T-helper 17 cell (primary cell): ENCODE results near the gene SIRPA. TPM values are rescaled to one million over a fixed set of nuclear protein-coding genes. Genes with fewer than 3 reads are reported as not detected.

Experiments used
- ATAC-seq: fragments of 150-1000 bp; cut with Tn5 transposase; 2 replicates; pipeline ENCODE4 v1.10.0; 2021; ENCODE audit warnings: mild to moderate bottlenecking, moderate library complexity
- DNase-seq, 3 donors: peaks; one replicate each; pipeline versions ENCODE4 v3.0.0 to v3.0.0-alpha.2; 2020 to 2021
- H3K9me3 ChIP-seq: one replicate; pipeline ENCODE4 v1.7.0; 2013; ENCODE audit warnings: low read length, mild to moderate bottlenecking; ENCODE audit not compliant: control insufficient read depth, poor library complexity, severe bottlenecking
- H3K27ac Mint-ChIP-seq: one replicate; pipeline ENCODE4 v1.8.0; 2022; ENCODE audit warnings: mild to moderate bottlenecking, moderate library complexity, mixed read lengths
- H3K27me3 Mint-ChIP-seq: one replicate; pipeline ENCODE4 v1.8.0; 2022; ENCODE audit warnings: mixed read lengths
- H3K36me3 Mint-ChIP-seq: one replicate; pipeline ENCODE4 v1.8.0; 2022; ENCODE audit warnings: low read depth, mixed read lengths
- H3K4me1 Mint-ChIP-seq: one replicate; pipeline ENCODE4 v1.8.0; 2022; ENCODE audit warnings: mild to moderate bottlenecking, mixed read lengths
- H3K4me3 Mint-ChIP-seq: one replicate; pipeline ENCODE4 v1.8.0; 2022; ENCODE audit warnings: mild to moderate bottlenecking, moderate library complexity, mixed read lengths
- total RNA-seq, 4 donors: library from RNA in 2 of 4; stranded (reverse) in 2 of 4; gene quantifications; one replicate each; pipeline ENCODE4 v1.2.3 and lab custom pipeline; 2022 to 2026

Gene SIRPA
- total RNA-seq, 2 donors from 2014 or later, result 0.86 to 2.6 TPM

DNA sequence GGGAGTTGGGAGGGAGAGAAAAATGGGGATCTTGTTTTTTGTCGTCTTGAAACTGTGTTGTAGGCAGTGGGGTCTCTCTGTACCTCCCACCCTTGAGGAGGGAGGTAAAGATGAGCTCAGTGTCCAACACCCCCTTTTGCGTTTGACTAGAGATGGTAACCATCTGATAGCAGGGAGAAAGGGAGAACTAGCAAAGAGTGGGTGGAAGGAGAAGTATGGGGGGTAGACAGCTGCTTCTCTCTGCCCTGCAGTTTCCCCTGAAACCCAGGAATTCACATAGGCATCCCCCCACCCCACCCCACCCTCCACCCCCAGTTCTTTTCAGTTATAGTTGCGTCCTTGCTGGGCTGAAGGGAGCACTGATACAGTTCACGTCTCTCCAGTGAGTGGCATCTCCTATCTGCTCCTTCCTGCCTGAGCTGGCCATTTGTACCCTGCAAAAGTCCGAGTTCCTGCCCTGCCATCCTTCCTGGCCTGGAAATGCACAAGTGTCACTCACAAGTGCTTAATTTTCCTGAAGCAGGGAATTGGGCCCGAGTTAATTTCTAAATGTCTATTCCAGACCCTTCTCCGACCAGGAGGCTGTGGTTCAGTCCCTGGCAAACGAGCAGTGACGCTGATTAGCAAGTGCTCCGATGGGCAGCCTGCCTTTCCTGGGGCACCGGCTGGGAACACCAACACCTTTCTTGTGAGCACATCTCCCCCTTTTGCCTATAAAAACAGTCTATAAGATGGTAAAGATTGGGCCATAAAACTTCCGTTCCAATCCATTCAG lies 1.5 kb downstream of the SIRPA start:
- DNase-seq (no peak), ATAC-seq (no peak)
- H3K9me3 ChIP-seq, result no peaks in the 10 kb centered on the region
- Mint-ChIP-seq H3K4me3 (no peak overlapping the region), H3K27ac (no peak overlapping the region), H3K27me3 (peaks cover 72% of the 10 kb centered on the region), H3K36me3 (peaks cover 5% of the 10 kb centered on the region), H3K4me1 (peaks cover 7% of the 10 kb centered on the region)

DNA sequence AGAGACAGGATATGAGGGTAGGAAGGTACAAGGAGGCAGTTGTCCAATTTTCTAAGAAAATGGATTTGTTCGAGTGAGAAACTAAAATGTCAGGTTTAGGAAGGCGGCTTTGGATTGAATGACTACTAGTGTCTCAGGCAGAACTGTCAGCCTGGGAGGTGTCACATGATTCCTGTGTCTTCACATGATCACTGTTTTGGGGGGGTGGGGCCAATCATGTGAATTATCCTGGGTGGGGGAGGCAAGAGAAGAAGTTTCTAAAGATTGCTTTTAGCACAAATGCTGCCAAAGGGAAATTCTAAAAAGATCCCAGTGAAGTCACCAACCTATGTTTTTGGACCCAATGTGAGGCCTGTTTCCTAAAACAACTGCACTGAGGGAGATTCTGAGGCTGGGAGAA lies 2.3 kb downstream of the SIRPA start:
- H3K4me1 Mint-ChIP-seq, result peaks cover 7% of the 10 kb centered on the region

DNA sequence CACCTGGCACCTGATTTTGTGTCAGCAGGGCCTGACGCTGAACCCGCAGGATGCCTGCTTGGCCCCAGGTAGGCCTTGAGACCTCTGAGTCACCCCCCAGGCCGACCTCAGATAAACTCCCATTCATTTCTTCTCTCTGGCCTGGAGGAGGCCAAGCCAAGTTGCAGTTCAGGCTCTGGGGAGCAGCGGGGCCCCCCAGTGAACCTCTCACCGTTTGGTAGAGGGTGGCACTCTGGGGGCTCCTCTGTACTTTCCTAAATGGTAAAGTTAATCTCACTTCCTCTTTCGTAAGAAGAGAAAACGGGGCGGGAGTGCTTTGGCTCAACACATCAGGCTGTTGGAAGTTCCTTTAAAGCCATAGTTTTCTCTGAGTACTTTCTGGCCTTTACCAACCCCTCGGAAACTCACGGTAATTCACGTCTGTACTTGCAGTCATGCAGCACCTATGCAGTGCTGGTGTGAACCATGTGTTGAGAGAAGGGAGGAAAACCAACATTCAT lies 2.8 kb downstream of the SIRPA start:
- H3K9me3 ChIP-seq, result no peaks in the 10 kb centered on the region
- H3K4me1 Mint-ChIP-seq, result peaks cover 7% of the 10 kb centered on the region
- DNase-seq (no peak), ATAC-seq (peak; percentile 52)
- peaks cover 4% of the 10 kb centered on the region for H3K36me3 Mint-ChIP-seq
- H3K4me3 Mint-ChIP-seq, result no peak overlapping the region
- H3K27me3 Mint-ChIP-seq, result peaks cover 71% of the 10 kb centered on the region
- H3K27ac Mint-ChIP-seq, result no peak overlapping the region

More for the DNA sequence above, 2.3 kb downstream of the SIRPA start:
- DNase-seq (no peak), ATAC-seq (no peak)
- H3K36me3 Mint-ChIP-seq, result peaks cover 7% of the 10 kb centered on the region
- H3K27me3 Mint-ChIP-seq, result peaks cover 72% of the 10 kb centered on the region
- no peak overlapping the region for H3K27ac Mint-ChIP-seq
- H3K9me3 ChIP-seq, result no peaks in the 10 kb centered on the region
- no peak overlapping the region for H3K4me3 Mint-ChIP-seq

DNA sequence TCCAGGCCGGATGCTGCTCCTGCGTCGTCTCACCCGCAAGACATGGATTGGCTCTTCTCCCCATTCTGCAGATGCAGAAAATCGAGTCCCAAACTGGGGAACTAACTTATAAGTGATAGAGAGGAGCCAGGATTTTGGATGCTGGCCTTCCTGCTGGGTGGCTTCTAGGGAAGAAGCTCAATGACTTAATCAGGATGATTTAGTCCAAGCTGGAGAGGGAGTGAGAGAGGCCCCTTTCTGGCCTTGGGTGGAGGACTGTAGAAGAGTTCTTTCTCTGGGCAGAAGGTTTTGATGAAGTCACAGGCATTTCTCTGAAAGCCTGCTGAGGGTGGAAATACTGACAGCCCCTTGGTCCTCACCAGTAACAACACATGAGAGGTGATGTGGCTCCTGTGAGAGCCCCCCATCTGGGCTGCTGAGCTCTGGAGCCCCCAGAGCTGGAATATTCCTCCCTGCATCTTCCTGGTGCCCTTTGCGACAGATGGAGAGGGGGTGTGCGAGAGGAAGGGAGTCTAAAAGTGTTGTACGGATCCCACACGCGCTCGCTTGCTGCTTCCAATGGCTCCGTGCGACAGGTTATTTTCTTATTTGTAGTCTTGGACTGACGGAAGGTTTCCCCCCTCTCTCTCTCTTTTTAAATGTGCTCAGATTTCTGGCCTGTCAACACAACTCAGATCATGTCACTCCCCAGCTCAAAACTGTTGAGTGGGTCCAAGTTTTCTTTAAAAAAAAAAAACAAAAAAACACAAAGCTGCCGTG lies 3.5 kb downstream of the SIRPA start:
- H3K9me3 ChIP-seq, result no peaks in the 10 kb centered on the region
- ATAC-seq (no peak), DNase-seq (no peak)
- peak overlapping the region; percentile 34 for H3K27ac Mint-ChIP-seq
- H3K4me1 Mint-ChIP-seq, result peaks cover 7% of the 10 kb centered on the region
- H3K4me3 Mint-ChIP-seq, result no peak overlapping the region
- peaks cover 71% of the 10 kb centered on the region for H3K27me3 Mint-ChIP-seq
- H3K36me3 Mint-ChIP-seq, result peaks cover 4% of the 10 kb centered on the region

DNA sequence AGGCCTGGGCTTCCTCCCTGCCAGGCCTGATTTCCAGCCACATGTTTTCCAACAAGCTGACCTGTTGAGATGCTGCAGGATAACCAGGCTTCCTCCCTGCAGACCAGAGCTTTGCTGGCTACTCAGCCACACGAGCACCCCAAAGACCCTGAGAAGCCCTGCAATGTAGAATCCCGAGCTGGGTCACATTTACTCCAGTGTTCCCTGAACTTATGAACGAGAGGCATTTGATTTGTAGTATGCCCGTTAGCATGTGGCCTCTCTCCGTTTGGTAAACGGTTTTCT lies 4.0 kb downstream of the SIRPA start:
- Mint-ChIP-seq H3K27me3 (peaks cover 72% of the 10 kb centered on the region), H3K4me3 (no peak overlapping the region), H3K4me1 (peaks cover 5% of the 10 kb centered on the region), H3K27ac (peak overlapping the region; percentile 34), H3K36me3 (peaks cover 4% of the 10 kb centered on the region)
- H3K9me3 ChIP-seq, result no peaks in the 10 kb centered on the region
- DNase-seq (no peak), ATAC-seq (no peak)

DNA sequence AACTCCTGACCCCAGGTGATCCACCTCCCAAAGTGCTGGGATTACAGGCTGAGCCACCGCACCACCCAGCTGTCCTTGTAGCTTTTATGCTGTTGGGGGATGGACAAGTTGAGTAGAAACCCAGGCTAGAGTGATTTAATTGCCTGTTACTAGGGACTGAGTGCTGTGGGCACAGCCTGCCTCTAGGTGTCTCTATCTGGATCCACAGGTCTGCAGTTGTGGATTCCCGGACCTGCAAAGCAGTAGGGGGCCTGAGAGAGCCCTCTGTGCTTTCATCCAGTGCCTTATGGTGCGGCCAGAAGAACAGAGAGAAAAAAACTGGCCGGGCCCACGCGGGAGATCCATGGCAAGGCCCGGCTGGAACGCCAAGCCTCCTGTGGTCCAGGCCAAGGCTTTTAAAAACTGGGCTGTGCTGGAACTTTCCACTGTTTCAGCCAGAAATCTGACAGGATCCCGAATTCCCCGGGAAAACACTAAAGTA lies 5.2 kb downstream of the SIRPA start:
- no peak overlapping the region for H3K4me3 Mint-ChIP-seq
- peaks cover 2% of the 10 kb centered on the region for H3K4me1 Mint-ChIP-seq
- H3K27ac Mint-ChIP-seq, result no peak overlapping the region
- peaks cover 4% of the 10 kb centered on the region for H3K36me3 Mint-ChIP-seq
- DNase-seq (no peak), ATAC-seq (no peak)
- H3K9me3 ChIP-seq, result no peaks in the 10 kb centered on the region
- peaks cover 78% of the 10 kb centered on the region for H3K27me3 Mint-ChIP-seq

DNA sequence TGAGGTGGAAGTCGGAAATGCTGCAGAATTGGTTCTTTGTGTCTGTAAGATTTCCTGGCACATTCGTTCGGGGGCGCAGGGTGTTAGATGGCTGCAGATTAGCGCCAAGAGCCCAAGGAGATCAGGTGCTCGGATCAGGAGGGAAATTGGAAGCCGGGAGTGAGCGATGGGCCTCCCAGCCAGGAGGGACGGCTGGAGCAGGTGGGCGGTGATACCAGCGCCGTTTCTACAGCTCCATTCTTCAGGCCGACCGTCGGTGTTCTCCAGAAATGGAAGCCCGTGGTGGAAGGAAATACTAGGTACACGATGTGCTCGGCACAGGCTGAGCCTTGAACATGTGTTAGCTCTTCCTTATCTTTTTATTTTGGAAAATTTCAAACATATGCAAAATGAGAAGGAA lies 6.5 kb downstream of the SIRPA start:
- no peaks in the 10 kb centered on the region for H3K9me3 ChIP-seq
- no peak overlapping the region for H3K4me3 Mint-ChIP-seq
- ATAC-seq (no peak), DNase-seq (no peak)
- no peak overlapping the region for H3K27ac Mint-ChIP-seq
- H3K36me3 Mint-ChIP-seq, result peaks cover 4% of the 10 kb centered on the region
- peaks cover 8% of the 10 kb centered on the region for H3K4me1 Mint-ChIP-seq
- peaks cover 76% of the 10 kb centered on the region for H3K27me3 Mint-ChIP-seq

DNA sequence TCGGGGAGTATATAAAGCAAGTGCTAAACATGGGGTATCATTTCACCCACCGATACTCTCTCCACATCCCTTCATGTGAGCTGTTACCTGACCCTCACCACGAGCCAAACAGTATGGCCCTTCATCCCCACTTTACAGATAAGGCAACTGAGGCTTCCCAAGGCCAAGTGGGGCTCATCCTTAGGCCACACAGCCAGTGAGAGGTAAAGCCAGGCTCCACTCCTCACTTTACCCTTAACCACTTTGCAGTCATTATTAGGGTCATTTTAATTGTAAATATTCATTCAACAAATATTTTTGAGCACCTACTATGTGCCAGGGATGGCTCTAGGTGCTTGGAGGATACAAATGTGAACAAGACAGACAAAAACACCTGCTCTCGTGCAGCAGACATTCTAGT lies 7.0 kb downstream of the SIRPA start:
- Mint-ChIP-seq H3K4me3 (no peak overlapping the region), H3K36me3 (peaks cover 4% of the 10 kb centered on the region), H3K4me1 (peaks cover 8% of the 10 kb centered on the region), H3K27ac (no peak overlapping the region), H3K27me3 (peaks cover 72% of the 10 kb centered on the region)
- no peaks in the 10 kb centered on the region for H3K9me3 ChIP-seq
- DNase-seq (no peak), ATAC-seq (no peak)

DNA sequence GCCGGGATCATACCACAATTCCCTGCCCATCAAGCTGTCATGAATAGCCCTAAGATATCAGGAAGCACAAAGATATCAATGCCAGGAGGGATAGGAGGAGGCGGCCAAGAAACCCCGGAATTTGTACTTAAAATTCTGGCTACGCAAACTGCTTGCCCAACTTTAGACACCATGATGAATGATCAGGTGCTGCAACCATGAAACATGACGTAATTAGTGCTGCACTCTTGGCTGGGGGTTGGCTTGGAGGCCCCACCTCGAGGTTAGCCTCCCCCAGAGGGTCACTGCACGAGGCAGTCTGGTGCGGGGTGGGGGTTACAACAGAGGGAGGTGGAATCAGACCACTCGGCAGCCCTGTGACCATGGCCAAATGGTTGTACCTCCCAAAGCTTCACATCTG lies 8.9 kb downstream of the SIRPA start:
- DNase-seq, result no peak
- H3K4me1 Mint-ChIP-seq, result peaks cover 16% of the 10 kb centered on the region
- H3K27ac Mint-ChIP-seq, result no peak overlapping the region
- H3K4me3 Mint-ChIP-seq, result no peak overlapping the region
- peaks cover 68% of the 10 kb centered on the region for H3K27me3 Mint-ChIP-seq
- ATAC-seq, result no peak
- H3K9me3 ChIP-seq, result no peaks in the 10 kb centered on the region
- peaks cover 6% of the 10 kb centered on the region for H3K36me3 Mint-ChIP-seq

DNA sequence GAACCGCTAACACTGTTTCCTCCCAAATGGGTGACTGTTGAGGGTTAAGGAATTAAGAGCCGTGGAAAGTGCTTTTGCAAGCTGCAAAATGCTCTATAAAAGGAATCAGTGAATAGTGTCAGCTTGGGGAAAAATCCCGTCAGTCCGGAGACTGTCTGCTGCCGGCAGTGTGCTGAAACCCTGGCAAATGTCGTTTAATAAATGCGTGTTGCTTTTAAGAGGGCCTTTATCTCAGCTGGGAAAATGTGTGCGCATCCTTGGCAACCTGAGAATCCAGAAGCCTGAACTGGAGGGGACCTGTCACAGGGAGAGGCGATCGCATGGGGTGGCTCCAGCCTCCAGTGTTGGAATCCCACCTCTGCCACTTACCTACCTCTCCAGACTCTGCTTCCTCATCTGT lies 9.8 kb downstream of the SIRPA start:
- H3K9me3 ChIP-seq, result no peaks in the 10 kb centered on the region
- no peak overlapping the region for H3K27ac Mint-ChIP-seq
- DNase-seq (no peak), ATAC-seq (no peak)
- peaks cover 61% of the 10 kb centered on the region for H3K27me3 Mint-ChIP-seq
- H3K4me3 Mint-ChIP-seq, result no peak overlapping the region
- H3K4me1 Mint-ChIP-seq, result peaks cover 16% of the 10 kb centered on the region
- H3K36me3 Mint-ChIP-seq, result peaks cover 4% of the 10 kb centered on the region

DNA sequence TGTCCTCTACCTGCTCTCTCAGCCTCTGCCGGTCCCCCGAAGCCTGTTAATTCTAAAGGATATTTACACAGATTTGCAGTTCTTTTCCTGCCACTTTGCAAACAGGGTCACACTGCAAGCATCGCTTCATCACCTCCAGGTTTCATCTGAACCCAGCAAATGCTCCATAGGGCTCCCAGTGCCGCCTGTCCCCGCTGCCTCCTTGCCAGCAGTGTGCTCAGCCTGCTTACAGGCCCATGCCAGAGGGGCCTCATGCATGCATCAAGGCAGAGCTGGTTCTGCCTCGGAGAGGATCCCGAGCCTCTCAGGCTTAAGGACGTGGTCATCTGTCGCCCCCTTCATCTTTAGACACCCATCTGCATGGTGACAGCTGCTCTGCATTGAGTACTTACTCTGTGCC lies 10.5 kb downstream of the SIRPA start:
- H3K27ac Mint-ChIP-seq, result no peak overlapping the region
- H3K4me3 Mint-ChIP-seq, result no peak overlapping the region
- DNase-seq (no peak), ATAC-seq (no peak)
- H3K36me3 Mint-ChIP-seq, result peaks cover 4% of the 10 kb centered on the region
- H3K27me3 Mint-ChIP-seq, result peaks cover 61% of the 10 kb centered on the region
- H3K4me1 Mint-ChIP-seq, result peaks cover 16% of the 10 kb centered on the region
- no peaks in the 10 kb centered on the region for H3K9me3 ChIP-seq

DNA sequence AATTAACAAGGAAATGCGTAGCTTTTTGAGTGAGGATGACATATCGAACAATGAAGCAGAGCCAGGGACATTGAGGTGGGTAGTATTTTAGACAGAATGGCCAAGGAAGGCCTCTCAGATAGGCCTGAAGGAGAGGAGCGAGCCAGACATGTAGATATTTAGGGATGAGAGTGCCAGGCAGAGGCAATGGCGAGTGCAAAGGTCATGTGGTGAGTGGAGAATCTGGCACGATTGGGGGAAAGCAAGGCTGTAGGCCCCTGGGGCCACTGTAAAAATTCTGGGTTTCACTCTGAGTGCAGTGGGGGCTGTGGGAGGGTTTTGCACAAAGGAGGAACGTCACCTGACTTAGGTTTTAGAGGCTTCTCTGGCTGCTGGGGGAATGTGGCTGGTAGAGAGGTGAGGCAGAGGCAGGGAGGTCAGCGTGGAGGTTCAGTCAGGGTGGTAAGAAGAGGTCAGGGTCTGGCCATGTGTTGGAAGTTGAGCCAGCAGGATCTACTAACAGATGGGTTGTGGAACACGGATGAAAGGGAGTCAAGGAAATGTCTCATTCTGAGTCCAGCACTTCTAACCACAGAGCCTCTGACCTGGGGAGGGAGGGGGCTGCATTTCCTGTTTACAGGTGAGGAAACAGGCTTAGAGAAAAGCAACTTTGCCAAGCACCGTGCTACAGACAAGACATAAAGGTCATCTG lies 11.3 kb downstream of the SIRPA start:
- Mint-ChIP-seq H3K27me3 (peaks cover 59% of the 10 kb centered on the region), H3K27ac (peak overlapping the region; percentile 14), H3K4me3 (no peak overlapping the region), H3K36me3 (peaks cover 4% of the 10 kb centered on the region), H3K4me1 (peaks cover 16% of the 10 kb centered on the region)
- H3K9me3 ChIP-seq, result no peaks in the 10 kb centered on the region
- ATAC-seq (no peak), DNase-seq (no peak)

DNA sequence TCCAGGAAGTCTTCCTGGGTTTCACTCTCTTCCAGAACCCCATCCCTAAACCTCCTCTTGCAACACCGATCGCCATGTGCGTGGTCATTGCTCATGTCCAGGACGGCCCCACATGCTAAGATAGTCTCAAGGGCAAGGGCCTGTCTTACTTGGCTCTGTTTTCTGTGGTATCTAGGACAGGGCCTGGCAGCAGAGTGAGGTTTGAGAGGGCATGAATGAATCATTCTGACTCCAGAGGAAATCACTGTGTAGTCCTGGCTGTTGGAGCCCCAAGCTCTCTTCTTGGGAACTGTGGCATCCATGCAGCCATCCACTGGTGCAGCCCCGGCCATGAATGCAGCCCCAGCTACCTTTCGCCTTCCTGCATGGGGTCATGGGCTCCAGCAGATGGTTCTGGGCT lies 12.4 kb downstream of the SIRPA start:
- peaks cover 16% of the 10 kb centered on the region for H3K4me1 Mint-ChIP-seq
- no peak for ATAC-seq
- no peak overlapping the region for H3K4me3 Mint-ChIP-seq
- H3K9me3 ChIP-seq, result no peaks in the 10 kb centered on the region
- peaks cover 2% of the 10 kb centered on the region for H3K36me3 Mint-ChIP-seq
- H3K27ac Mint-ChIP-seq, result no peak overlapping the region
- peaks cover 59% of the 10 kb centered on the region for H3K27me3 Mint-ChIP-seq
- DNase-seq, result no peak
